HepG2 (cell line): ENCODE data around the gene IL2RA. TPM values are rescaled to one million over a fixed set of nuclear protein-coding genes. Genes with fewer than 3 reads are reported as not detected.

Source experiments
- ADNP ChIP-seq: sonication (generic); formaldehyde crosslinking; IDR thresholded peaks from 2 replicates; pipeline ENCODE4 v1.4.0; 2020; ENCODE audit warnings: missing genetic modification reagents
- ATAD3A ChIP-seq: sonication (generic); formaldehyde crosslinking; IDR thresholded peaks from 2 replicates; pipeline ENCODE4 v1.4.0; 2020; ENCODE audit warnings: missing genetic modification reagents
- FOXC1 ChIP-seq: sonication (generic); formaldehyde crosslinking; IDR thresholded peaks from 2 replicates; pipeline ENCODE4 v1.8.0; 2022; ENCODE audit warnings: mild to moderate bottlenecking, missing genetic modification reagents, borderline replicate concordance
- HOXA9 ChIP-seq: sonication (generic); formaldehyde crosslinking; IDR thresholded peaks from 2 replicates; pipeline ENCODE4 v1.8.1; 2022; ENCODE audit warnings: missing genetic modification reagents, mild to moderate bottlenecking, moderate library complexity, borderline replicate concordance
- KDM1A ChIP-seq: IDR thresholded peaks from 2 replicates; pipeline ENCODE4 v1.6.1; 2016; ENCODE audit warnings: missing compliant biosample characterization
- KDM6A ChIP-seq: IDR thresholded peaks from 2 replicates; pipeline ENCODE4 v1.6.1; 2016; ENCODE audit warnings: low read depth
- MZF1 ChIP-seq: sonication (generic); formaldehyde crosslinking; IDR thresholded peaks from 2 replicates; pipeline ENCODE4 v1.8.1; 2023; ENCODE audit warnings: mild to moderate bottlenecking, missing genetic modification reagents, borderline replicate concordance
- SIN3B ChIP-seq: fragments of 150-350 bp; IDR thresholded peaks from 2 replicates; pipeline ENCODE4 v1.6.1; 2014; ENCODE audit warnings: low read length
- XBP1 ChIP-seq: sonication (generic); formaldehyde crosslinking; IDR thresholded peaks from 2 replicates; pipeline ENCODE4 v1.5.0; 2020; ENCODE audit warnings: missing genetic modification reagents
- YEATS4 ChIP-seq: sonication (generic); formaldehyde crosslinking; IDR thresholded peaks from 2 replicates; pipeline ENCODE4 v1.4.0; 2020; ENCODE audit warnings: missing genetic modification reagents, borderline replicate concordance
- ZIK1 ChIP-seq: sonication (generic); formaldehyde crosslinking; IDR thresholded peaks from 2 replicates; pipeline ENCODE4 v1.5.0; 2020; ENCODE audit warnings: mild to moderate bottlenecking, low read depth, missing genetic modification reagents, borderline replicate concordance
- ZNF224 ChIP-seq: sonication (generic); formaldehyde crosslinking; IDR thresholded peaks from 2 replicates; pipeline ENCODE4 v1.5.0; 2020; ENCODE audit warnings: mild to moderate bottlenecking, missing genetic modification reagents
- ZNF430 ChIP-seq: sonication (generic); formaldehyde crosslinking; IDR thresholded peaks from 2 replicates; pipeline ENCODE4 v1.9.0; 2021; ENCODE audit warnings: mild to moderate bottlenecking, missing genetic modification reagents
- ZNF737 ChIP-seq: sonication (generic); formaldehyde crosslinking; IDR thresholded peaks from 2 replicates; pipeline ENCODE4 v1.5.0; 2020; ENCODE audit warnings: missing genetic modification reagents, mild to moderate bottlenecking, borderline replicate concordance
- ZNF75D ChIP-seq: sonication (generic); formaldehyde crosslinking; IDR thresholded peaks from 2 replicates; pipeline ENCODE4 v1.8.1; 2023; ENCODE audit warnings: missing genetic modification reagents, mild to moderate bottlenecking, borderline replicate concordance
- ZNF780A ChIP-seq: sonication (generic); formaldehyde crosslinking; IDR thresholded peaks from 2 replicates; pipeline ENCODE4 v1.8.0; 2022; ENCODE audit warnings: mild to moderate bottlenecking, missing genetic modification reagents, moderate library complexity
- polyA plus RNA-seq, 8 experiments: library from polyadenylated mRNA; depleted of rRNA in 3 of 8; stranded (reverse) in 7 of 8; unstranded in 1 of 8; fragments of >200 nt; fragmentation: Illumina TruSeq in 4 of 8; extraction: Trizol in 4 of 8; gene quantifications; 2 replicates each; pipeline versions ENCODE4 v1.2.1 to v1.2.3, GENCODE V29; 2011 to 2016; ENCODE audit warnings: low read depth in 4 of 8, missing spikeins in 1 of 8, mixed read lengths in 1 of 8; ENCODE audit not compliant: insufficient read depth in 1 of 8
- total RNA-seq, 5 experiments: library from RNA; depleted of rRNA; stranded (reverse); fragments of >200 nt; fragmentation: Illumina TruSeq; extraction: Trizol; gene quantifications; 2 replicates each; pipeline ENCODE4 v1.2.3, GENCODE V29; 2016; ENCODE audit warnings: low read depth in 1 of 5
- TF ChIP-seq, protein P1 (sequence below): sonication (generic); formaldehyde crosslinking; IDR thresholded peaks from 2 replicates; pipeline ENCODE4 v1.5.0; 2020; ENCODE audit warnings: mild to moderate bottlenecking, missing genetic modification reagents
- TF ChIP-seq, protein P2 (sequence below): sonication (generic); formaldehyde crosslinking; conservative IDR thresholded peaks from 2 replicates; pipeline ENCODE4 v1.4.0; 2020; ENCODE audit warnings: missing genetic modification reagents
- TF ChIP-seq, protein P3 (sequence below): sonication (generic); formaldehyde crosslinking; IDR thresholded peaks from 2 replicates; pipeline ENCODE4 v1.9.0; 2021; ENCODE audit warnings: missing genetic modification reagents, borderline replicate concordance
- TF ChIP-seq, protein P4 (sequence below): sonication (generic); formaldehyde crosslinking; IDR thresholded peaks from 2 replicates; pipeline ENCODE4 v1.5.1; 2020; ENCODE audit warnings: missing genetic modification reagents, mild to moderate bottlenecking, borderline replicate concordance
- TF ChIP-seq, protein P5 (sequence below): IDR thresholded peaks from 2 replicates; pipeline ENCODE4 v1.6.1; 2016; ENCODE audit warnings: low read depth, control low read depth

IL2RA gene
- total and polyA plus RNA-seq, 2 of the 13 experiments (the other 11 are each of a cell fraction or from before 2014, with no cell fraction given) = not detected

DNA sequence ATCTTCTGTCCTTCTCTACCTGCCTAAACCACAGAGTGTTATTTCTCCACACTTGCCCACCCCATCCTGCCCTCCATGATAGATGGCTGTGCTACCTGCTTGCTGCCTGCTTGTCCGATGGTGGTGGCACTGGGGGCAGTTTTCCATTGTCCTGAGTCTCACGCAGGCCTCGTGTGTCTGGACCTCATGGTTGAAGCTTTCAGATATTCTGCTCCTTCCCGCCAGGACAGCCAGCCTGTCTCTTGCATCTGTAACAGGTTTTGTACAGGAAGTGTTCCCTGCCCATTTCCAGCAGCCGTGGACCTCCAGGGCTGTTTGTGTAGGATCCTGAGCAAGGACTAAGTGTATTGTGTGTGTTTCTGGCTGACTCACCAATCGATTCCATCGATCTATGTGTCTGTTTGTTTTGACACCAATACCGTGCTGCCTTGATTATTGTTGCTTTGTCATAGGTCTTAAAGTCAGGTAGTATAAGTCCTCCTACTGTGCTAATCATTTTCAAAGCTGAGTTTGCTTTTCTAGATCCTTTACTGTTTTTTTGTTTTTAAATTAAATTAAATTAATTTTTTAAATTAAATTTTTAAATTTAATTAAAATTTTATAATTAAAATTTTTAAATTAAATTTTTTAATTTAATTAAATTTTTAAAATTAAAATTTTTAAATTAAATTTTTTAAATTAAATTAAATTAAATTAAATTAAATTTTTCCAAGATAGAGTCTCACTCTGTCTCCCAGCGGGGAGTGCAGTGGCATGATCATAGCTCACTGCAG, 93.3 kb downstream of the IL2RA start (continued):
- TF ChIP-seq, protein P1, sequence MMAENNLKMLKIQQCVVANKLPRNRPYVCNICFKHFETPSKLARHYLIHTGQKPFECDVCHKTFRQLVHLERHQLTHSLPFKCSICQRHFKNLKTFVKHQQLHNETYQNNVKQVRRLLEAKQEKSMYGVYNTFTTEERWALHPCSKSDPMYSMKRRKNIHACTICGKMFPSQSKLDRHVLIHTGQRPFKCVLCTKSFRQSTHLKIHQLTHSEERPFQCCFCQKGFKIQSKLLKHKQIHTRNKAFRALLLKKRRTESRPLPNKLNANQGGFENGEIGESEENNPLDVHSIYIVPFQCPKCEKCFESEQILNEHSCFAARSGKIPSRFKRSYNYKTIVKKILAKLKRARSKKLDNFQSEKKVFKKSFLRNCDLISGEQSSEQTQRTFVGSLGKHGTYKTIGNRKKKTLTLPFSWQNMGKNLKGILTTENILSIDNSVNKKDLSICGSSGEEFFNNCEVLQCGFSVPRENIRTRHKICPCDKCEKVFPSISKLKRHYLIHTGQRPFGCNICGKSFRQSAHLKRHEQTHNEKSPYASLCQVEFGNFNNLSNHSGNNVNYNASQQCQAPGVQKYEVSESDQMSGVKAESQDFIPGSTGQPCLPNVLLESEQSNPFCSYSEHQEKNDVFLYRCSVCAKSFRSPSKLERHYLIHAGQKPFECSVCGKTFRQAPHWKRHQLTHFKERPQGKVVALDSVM (CRISPR knock-in tag) = no peak
- TF ChIP-seq, protein P2, sequence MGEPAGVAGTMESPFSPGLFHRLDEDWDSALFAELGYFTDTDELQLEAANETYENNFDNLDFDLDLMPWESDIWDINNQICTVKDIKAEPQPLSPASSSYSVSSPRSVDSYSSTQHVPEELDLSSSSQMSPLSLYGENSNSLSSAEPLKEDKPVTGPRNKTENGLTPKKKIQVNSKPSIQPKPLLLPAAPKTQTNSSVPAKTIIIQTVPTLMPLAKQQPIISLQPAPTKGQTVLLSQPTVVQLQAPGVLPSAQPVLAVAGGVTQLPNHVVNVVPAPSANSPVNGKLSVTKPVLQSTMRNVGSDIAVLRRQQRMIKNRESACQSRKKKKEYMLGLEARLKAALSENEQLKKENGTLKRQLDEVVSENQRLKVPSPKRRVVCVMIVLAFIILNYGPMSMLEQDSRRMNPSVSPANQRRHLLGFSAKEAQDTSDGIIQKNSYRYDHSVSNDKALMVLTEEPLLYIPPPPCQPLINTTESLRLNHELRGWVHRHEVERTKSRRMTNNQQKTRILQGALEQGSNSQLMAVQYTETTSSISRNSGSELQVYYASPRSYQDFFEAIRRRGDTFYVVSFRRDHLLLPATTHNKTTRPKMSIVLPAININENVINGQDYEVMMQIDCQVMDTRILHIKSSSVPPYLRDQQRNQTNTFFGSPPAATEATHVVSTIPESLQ (CRISPR knock-in tag) = no peak
- TF ChIP-seq ZNF780A (CRISPR knock-in tag) = 0 out of 2 replicates have a peak, but pooled peaks have one; percentile 63
- no peak for TF ChIP-seq ADNP (CRISPR knock-in tag)
- TF ChIP-seq ZNF737 (CRISPR knock-in tag) = no peak
- no peak for TF ChIP-seq MZF1 (CRISPR knock-in tag)
- TF ChIP-seq ZNF75D = no peak
- no peak for TF ChIP-seq SIN3B
- TF ChIP-seq, protein P3, sequence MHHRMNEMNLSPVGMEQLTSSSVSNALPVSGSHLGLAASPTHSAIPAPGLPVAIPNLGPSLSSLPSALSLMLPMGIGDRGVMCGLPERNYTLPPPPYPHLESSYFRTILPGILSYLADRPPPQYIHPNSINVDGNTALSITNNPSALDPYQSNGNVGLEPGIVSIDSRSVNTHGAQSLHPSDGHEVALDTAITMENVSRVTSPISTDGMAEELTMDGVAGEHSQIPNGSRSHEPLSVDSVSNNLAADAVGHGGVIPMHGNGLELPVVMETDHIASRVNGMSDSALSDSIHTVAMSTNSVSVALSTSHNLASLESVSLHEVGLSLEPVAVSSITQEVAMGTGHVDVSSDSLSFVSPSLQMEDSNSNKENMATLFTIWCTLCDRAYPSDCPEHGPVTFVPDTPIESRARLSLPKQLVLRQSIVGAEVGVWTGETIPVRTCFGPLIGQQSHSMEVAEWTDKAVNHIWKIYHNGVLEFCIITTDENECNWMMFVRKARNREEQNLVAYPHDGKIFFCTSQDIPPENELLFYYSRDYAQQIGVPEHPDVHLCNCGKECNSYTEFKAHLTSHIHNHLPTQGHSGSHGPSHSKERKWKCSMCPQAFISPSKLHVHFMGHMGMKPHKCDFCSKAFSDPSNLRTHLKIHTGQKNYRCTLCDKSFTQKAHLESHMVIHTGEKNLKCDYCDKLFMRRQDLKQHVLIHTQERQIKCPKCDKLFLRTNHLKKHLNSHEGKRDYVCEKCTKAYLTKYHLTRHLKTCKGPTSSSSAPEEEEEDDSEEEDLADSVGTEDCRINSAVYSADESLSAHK (CRISPR knock-in tag) = no peak
- TF ChIP-seq XBP1 = no peak
- no peak for TF ChIP-seq FOXC1 (CRISPR knock-in tag)
- TF ChIP-seq ATAD3A (CRISPR knock-in tag) = no peak
- TF ChIP-seq YEATS4 (CRISPR knock-in tag) = peak; percentile 32; the same call in 1 of the 2 replicates
- peak; percentile 56; the same call in 1 of the 2 replicates for TF ChIP-seq ZNF430 (CRISPR knock-in tag)
- no peak for TF ChIP-seq KDM6A (CRISPR knock-in tag)
- TF ChIP-seq, protein P4, sequence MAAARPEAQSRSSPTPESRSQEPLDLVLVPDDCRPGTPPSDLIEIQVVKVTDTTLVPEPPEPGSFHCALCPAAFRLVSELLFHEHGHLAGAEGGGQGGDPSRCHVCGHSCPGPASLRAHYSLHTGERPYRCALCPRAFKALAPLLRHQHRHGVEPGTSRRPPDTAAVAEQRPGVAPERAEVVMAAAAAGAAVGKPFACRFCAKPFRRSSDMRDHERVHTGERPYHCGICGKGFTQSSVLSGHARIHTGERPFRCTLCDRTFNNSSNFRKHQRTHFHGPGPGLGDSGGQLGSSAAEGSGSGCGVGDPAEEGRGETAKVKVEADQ (CRISPR knock-in tag) = 0 out of 2 replicates have a peak, but pooled peaks have one; percentile 61
- peak; percentile 88 for TF ChIP-seq KDM1A (CRISPR knock-in tag)
- no peak for TF ChIP-seq ZNF224 (CRISPR knock-in tag)
- TF ChIP-seq, protein P5, sequence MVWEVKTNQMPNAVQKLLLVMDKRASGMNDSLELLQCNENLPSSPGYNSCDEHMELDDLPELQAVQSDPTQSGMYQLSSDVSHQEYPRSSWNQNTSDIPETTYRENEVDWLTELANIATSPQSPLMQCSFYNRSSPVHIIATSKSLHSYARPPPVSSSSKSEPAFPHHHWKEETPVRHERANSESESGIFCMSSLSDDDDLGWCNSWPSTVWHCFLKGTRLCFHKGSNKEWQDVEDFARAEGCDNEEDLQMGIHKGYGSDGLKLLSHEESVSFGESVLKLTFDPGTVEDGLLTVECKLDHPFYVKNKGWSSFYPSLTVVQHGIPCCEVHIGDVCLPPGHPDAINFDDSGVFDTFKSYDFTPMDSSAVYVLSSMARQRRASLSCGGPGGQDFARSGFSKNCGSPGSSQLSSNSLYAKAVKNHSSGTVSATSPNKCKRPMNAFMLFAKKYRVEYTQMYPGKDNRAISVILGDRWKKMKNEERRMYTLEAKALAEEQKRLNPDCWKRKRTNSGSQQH (CRISPR knock-in tag) = peak; percentile 54; the same call in 1 of the 2 replicates
- TF ChIP-seq ZIK1 (CRISPR knock-in tag) = no peak
- peak; percentile 79 for TF ChIP-seq HOXA9
